ENCODE results near the gene ARMC3. TPM values are rescaled to one million over a fixed set of nuclear protein-coding genes. Genes with fewer than 3 reads are reported as not detected.

The ARMC3 gene
- polyA plus RNA-seq, 1 donor from 2014 or later: 0.22 TPM

DNA sequence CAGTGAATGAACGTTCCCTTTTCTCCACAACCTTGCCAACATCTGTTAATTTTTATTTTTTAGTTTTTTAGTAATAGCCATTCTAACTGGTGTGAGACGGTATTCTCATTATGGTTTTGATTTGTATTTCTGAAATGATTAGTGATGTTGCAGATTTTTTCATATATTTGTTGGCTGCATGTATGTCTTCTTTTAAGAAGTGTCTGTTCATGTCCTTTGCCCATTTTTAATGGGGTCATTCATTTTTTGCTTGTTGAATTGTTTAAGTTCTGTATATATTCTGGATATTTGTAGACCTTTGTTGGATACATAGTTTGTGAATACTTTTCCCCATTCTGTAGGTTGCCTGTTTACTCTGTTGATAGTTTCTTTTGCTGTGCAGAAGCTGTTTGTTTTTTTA lies 93.6 kb downstream of the ARMC3 start:
- H3K36me3 ChIP-seq (ENCODE audit: insufficient read depth, low read length): no peaks in the 10 kb centered on the region
- no peak overlapping the region for H2AFZ ChIP-seq (ENCODE audit: low read depth, low read length)
- no peaks in the 10 kb centered on the region for H3F3A ChIP-seq (ENCODE audit: insufficient read depth, low read length, poor library complexity, severe bottlenecking)
- H3K4me3 ChIP-seq (ENCODE audit: low read length): no peak overlapping the region
- TF ChIP-seq, protein P1, sequence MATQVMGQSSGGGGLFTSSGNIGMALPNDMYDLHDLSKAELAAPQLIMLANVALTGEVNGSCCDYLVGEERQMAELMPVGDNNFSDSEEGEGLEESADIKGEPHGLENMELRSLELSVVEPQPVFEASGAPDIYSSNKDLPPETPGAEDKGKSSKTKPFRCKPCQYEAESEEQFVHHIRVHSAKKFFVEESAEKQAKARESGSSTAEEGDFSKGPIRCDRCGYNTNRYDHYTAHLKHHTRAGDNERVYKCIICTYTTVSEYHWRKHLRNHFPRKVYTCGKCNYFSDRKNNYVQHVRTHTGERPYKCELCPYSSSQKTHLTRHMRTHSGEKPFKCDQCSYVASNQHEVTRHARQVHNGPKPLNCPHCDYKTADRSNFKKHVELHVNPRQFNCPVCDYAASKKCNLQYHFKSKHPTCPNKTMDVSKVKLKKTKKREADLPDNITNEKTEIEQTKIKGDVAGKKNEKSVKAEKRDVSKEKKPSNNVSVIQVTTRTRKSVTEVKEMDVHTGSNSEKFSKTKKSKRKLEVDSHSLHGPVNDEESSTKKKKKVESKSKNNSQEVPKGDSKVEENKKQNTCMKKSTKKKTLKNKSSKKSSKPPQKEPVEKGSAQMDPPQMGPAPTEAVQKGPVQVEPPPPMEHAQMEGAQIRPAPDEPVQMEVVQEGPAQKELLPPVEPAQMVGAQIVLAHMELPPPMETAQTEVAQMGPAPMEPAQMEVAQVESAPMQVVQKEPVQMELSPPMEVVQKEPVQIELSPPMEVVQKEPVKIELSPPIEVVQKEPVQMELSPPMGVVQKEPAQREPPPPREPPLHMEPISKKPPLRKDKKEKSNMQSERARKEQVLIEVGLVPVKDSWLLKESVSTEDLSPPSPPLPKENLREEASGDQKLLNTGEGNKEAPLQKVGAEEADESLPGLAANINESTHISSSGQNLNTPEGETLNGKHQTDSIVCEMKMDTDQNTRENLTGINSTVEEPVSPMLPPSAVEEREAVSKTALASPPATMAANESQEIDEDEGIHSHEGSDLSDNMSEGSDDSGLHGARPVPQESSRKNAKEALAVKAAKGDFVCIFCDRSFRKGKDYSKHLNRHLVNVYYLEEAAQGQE (IDR thresholded peaks at IDR 0.05; ENCODE audit: borderline replicate concordance): no peak
- TF ChIP-seq TAF1 (IDR thresholded peaks at IDR 0.05; ENCODE audit: low read depth) (no peak), SMC3 (conservative IDR thresholded peaks at IDR 0.05; ENCODE audit: poor library complexity) (no peak), MXI1 (conservative IDR thresholded peaks at IDR 0.05; ENCODE audit: poor library complexity, severe bottlenecking) (no peak), EZH2 (IDR thresholded peaks at IDR 0.05; ENCODE audit: borderline replicate concordance, insufficient read depth, low read length, poor library complexity, severe bottlenecking) (no peak), POLR2AphosphoS5 (IDR thresholded peaks at IDR 0.05) (no peak), RAD21 (conservative IDR thresholded peaks at IDR 0.05) (no peak), CTCF (IDR thresholded peaks at IDR 0.05; ENCODE audit: poor library complexity, severe bottlenecking) (no peak), EP300 (conservative IDR thresholded peaks at IDR 0.05; ENCODE audit: poor library complexity, severe bottlenecking) (no peak)
- no peak overlapping the region for H3K9ac ChIP-seq (ENCODE audit: low read length)
- H3K9me3 ChIP-seq (ENCODE audit: low read length): peaks cover 5% of the 10 kb centered on the region
- H4K20me1 ChIP-seq (ENCODE audit: insufficient read depth): no peaks in the 10 kb centered on the region
- H3K9me2 ChIP-seq (ENCODE audit: insufficient read depth, low read length): no peaks in the 10 kb centered on the region
- no peaks in the 10 kb centered on the region for H3K79me2 ChIP-seq (replicated peaks; ENCODE audit: insufficient read depth, low read length)
- no peak overlapping the region for H3K27ac ChIP-seq (ENCODE audit: low read length)
- H3K4me2 ChIP-seq (ENCODE audit: low read length): no peak overlapping the region
- H3K27me3 ChIP-seq (ENCODE audit: insufficient read depth, low read depth, low read length): no peaks in the 10 kb centered on the region

GRCh38 chr10:23024002-23024401 lies 96.1 kb downstream of the ARMC3 start:
- H2AFZ ChIP-seq (ENCODE audit: low read depth, low read length): no peak overlapping the region
- no peaks in the 10 kb centered on the region for H3K9me2 ChIP-seq (ENCODE audit: insufficient read depth, low read length)
- no peaks in the 10 kb centered on the region for H4K20me1 ChIP-seq (ENCODE audit: insufficient read depth)
- H3K9ac ChIP-seq (ENCODE audit: low read length): no peak overlapping the region
- TF ChIP-seq POLR2AphosphoS5 (IDR thresholded peaks at IDR 0.05): no peak
- TF ChIP-seq, protein P1 (IDR thresholded peaks at IDR 0.05; ENCODE audit: borderline replicate concordance): no peak
- TF ChIP-seq MXI1 (conservative IDR thresholded peaks at IDR 0.05; ENCODE audit: poor library complexity, severe bottlenecking): no peak
- TF ChIP-seq EP300 (conservative IDR thresholded peaks at IDR 0.05; ENCODE audit: poor library complexity, severe bottlenecking): no peak
- TF ChIP-seq CTCF (IDR thresholded peaks at IDR 0.05; ENCODE audit: poor library complexity, severe bottlenecking): no peak
- H3F3A ChIP-seq (ENCODE audit: insufficient read depth, low read length, poor library complexity, severe bottlenecking): no peaks in the 10 kb centered on the region
- H3K9me3 ChIP-seq (ENCODE audit: low read length): peaks cover 5% of the 10 kb centered on the region
- H3K27ac ChIP-seq (ENCODE audit: low read length): no peak overlapping the region
- no peak overlapping the region for H3K4me2 ChIP-seq (ENCODE audit: low read length)
- H3K36me3 ChIP-seq (ENCODE audit: insufficient read depth, low read length): no peaks in the 10 kb centered on the region
- H3K4me3 ChIP-seq (ENCODE audit: low read length): no peak overlapping the region
- no peaks in the 10 kb centered on the region for H3K79me2 ChIP-seq (replicated peaks; ENCODE audit: insufficient read depth, low read length)
- H3K27me3 ChIP-seq (ENCODE audit: insufficient read depth, low read depth, low read length): no peaks in the 10 kb centered on the region
